ENCODE measurements around the gene MAJIN. TPM values are rescaled to one million over a fixed set of nuclear protein-coding genes. Genes with fewer than 3 reads are reported as not detected.

Gene MAJIN
- total RNA-seq, 4 donors from 2014 or later = not detected

DNA sequence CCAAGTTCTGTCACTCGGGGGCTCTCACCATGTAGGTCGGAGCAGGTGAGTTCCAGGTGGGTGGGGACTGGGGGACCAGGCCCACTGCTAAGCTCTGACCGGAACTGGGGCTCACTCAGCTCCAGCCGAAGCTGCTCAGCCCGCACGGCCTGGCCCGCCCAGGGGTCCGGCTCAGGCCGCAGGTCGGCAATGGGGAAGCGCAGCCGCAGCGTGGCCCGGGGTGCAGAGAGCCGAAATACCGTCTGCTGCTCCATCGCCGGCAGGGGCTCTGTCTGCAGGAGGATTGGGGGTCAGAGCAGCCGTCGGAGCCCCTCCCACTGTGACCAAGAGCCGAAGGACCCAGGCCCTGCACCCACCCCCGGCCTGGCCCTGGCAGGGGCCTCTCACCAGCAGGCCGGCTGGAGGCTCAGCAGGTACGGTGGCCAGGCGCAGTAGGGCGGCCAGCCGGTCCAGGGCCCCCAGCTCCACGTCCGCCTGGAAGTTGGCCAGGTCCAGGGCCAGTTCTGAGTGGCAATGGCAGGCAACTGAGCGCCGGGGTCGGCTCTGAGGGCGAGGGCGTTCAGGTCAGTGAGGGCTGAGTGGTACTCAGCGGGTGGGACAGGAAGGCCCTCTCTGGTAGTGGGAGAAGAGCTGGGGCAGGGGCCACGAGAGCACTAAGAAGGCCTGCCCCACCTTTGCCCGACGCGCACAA lies 62.1 kb downstream of the MAJIN start:
- Histone ChIP-seq H3K4me1 (no peaks in the 10 kb centered on the region), H3K27ac (no peak overlapping the region), H3K36me3 (peaks cover 0 to 96% (median 0%) of the 10 kb centered on the region in 3 donors), H3K4me3 (no peak overlapping the region), H3K27me3 (no peaks in the 10 kb centered on the region), H3K9me3 (no peaks in the 10 kb centered on the region)
- no peak for DNase-seq
- TF ChIP-seq, protein P1, sequence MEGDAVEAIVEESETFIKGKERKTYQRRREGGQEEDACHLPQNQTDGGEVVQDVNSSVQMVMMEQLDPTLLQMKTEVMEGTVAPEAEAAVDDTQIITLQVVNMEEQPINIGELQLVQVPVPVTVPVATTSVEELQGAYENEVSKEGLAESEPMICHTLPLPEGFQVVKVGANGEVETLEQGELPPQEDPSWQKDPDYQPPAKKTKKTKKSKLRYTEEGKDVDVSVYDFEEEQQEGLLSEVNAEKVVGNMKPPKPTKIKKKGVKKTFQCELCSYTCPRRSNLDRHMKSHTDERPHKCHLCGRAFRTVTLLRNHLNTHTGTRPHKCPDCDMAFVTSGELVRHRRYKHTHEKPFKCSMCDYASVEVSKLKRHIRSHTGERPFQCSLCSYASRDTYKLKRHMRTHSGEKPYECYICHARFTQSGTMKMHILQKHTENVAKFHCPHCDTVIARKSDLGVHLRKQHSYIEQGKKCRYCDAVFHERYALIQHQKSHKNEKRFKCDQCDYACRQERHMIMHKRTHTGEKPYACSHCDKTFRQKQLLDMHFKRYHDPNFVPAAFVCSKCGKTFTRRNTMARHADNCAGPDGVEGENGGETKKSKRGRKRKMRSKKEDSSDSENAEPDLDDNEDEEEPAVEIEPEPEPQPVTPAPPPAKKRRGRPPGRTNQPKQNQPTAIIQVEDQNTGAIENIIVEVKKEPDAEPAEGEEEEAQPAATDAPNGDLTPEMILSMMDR (IDR thresholded peaks at IDR 0.05) = no peak
- no peak for TF ChIP-seq POLR2A (IDR thresholded peaks at IDR 0.05)

- TF ChIP-seq, protein P1 (IDR thresholded peaks at IDR 0.05) = no peak
- no peak for TF ChIP-seq POLR2A (IDR thresholded peaks at IDR 0.05)
- no peak for DNase-seq
- H3K27ac ChIP-seq = no peak overlapping the region
- H3K36me3 ChIP-seq = peaks cover 0 to 98% (median 0%) of the 10 kb centered on the region in 3 donors
- H3K9me3 ChIP-seq = no peaks in the 10 kb centered on the region
- H3K4me1 ChIP-seq = no peaks in the 10 kb centered on the region
- no peaks in the 10 kb centered on the region for H3K27me3 ChIP-seq
- no peak overlapping the region for H3K4me3 ChIP-seq
These were observed 63.1 kb downstream of the MAJIN start for GRCh38 chr11:64908766-64909165.

- Histone ChIP-seq H3K27me3 (no peaks in the 10 kb centered on the region), H3K4me1 (no peaks in the 10 kb centered on the region), H3K36me3 (peaks cover 0 to 98% (median 0%) of the 10 kb centered on the region in 3 donors), H3K4me3 (no peak overlapping the region), H3K9me3 (no peaks in the 10 kb centered on the region), H3K27ac (no peak overlapping the region)
- TF ChIP-seq, protein P1 (IDR thresholded peaks at IDR 0.05) = no peak
- TF ChIP-seq POLR2A (IDR thresholded peaks at IDR 0.05) = no peak
- DNase-seq = no peak
These were observed 65.6 kb downstream of the MAJIN start for GRCh38 chr11:64906314-64906635.

DNA sequence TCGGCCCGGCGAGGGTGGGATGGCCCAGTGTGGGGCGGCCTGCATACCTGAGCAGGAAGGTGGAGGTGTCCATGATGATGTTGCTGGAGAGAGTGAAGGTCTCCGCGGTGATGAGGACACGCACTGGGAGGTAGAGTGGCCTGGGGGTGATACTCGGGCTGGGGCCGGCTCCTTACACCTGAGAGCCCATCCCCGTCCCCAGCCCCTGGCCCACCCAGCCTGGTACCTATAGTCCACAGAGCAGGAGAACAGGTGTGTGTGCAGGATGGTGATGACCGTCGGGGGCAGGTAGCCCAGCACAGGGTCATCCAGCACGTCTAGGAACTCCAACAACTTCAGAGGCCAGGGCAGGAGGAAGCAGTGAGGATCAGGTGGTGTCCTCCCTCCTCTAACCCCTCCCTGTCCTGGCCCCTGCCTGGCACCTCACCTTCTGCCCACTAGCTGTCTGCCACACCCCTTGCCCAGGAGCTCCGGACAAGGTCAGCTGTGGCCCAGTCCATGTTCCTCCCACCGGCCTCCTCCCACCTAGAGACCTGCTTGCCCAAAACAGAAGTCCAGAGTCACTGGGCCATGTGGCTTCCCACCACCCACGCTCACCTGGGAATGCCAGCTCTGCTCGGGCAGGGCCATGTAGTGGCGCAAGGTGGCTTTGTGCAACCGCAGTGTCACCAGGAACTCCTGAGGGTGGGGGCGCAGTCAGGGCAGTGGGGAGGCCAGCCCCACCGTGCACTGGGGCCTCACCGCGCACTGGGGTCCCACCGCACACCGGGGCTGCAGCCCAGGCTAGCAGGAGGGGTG lies 66.2 kb downstream of the MAJIN start:
- Histone ChIP-seq H3K4me1 (no peaks in the 10 kb centered on the region), H3K36me3 (peaks cover 0 to 98% (median 0%) of the 10 kb centered on the region in 3 donors), H3K27me3 (no peaks in the 10 kb centered on the region), H3K9me3 (no peaks in the 10 kb centered on the region), H3K4me3 (no peak overlapping the region), H3K27ac (no peak overlapping the region)
- DNase-seq = no peak
- TF ChIP-seq, protein P1 (IDR thresholded peaks at IDR 0.05) = no peak
- no peak for TF ChIP-seq POLR2A (IDR thresholded peaks at IDR 0.05)

GRCh38 chr11:64903291-64903833 lies 68.5 kb downstream of the MAJIN start:
- no peak overlapping the region for H3K4me3 ChIP-seq
- H3K9me3 ChIP-seq = no peaks in the 10 kb centered on the region
- H3K4me1 ChIP-seq = no peaks in the 10 kb centered on the region
- no peaks in the 10 kb centered on the region for H3K27me3 ChIP-seq
- TF ChIP-seq, protein P1 (IDR thresholded peaks at IDR 0.05) = no peak
- no peak overlapping the region for H3K27ac ChIP-seq
- peaks cover 0 to 96% (median 0%) of the 10 kb centered on the region in 3 donors for H3K36me3 ChIP-seq
- no peak for DNase-seq
